Thymus (tissue), 11 donors: ENCODE results near the gene PM20D1. TPM values are rescaled to one million over a fixed set of nuclear protein-coding genes. Genes with fewer than 3 reads are reported as not detected.

Experiments used
- DNase-seq, 9 donors: peaks; one replicate each; pipeline ENCODE4 v3.0.0-alpha.2; 2013; ENCODE audit warnings: low spot score in 9 of 9, low read depth in 6 of 9, missing footprints in 1 of 9
- H3K27ac ChIP-seq, 2 donors: one replicate each; pipeline ENCODE4 v1.5.1; 2013; ENCODE audit warnings: control low read depth in 1 of 2, low read depth in 1 of 2, low read length in 1 of 2, mild to moderate bottlenecking in 1 of 2, moderate library complexity in 1 of 2
- H3K27me3 ChIP-seq, 2 donors: one replicate each; pipeline ENCODE4 v1.5.1; 2013; ENCODE audit warnings: low read length in 1 of 2; ENCODE audit not compliant: control insufficient read depth in 2 of 2, insufficient read depth in 1 of 2
- H3K36me3 ChIP-seq, 2 donors: one replicate each; pipeline ENCODE4 v1.5.1; 2013; ENCODE audit warnings: low read length in 1 of 2, mild to moderate bottlenecking in 1 of 2, moderate library complexity in 1 of 2; ENCODE audit not compliant: control insufficient read depth in 2 of 2, insufficient read depth in 2 of 2
- H3K4me1 ChIP-seq, 2 donors: one replicate each; pipeline ENCODE4 v1.5.1; 2013; ENCODE audit warnings: low read length in 2 of 2; ENCODE audit not compliant: control insufficient read depth in 2 of 2, insufficient read depth in 2 of 2
- H3K4me3 ChIP-seq, 2 donors: one replicate each; pipeline ENCODE4 v1.5.1; 2013; ENCODE audit warnings: low read length in 2 of 2, control low read depth in 1 of 2, mild to moderate bottlenecking in 1 of 2
- H3K9me3 ChIP-seq, 2 donors: one replicate each; pipeline ENCODE4 v1.5.1; 2013; ENCODE audit warnings: low read length in 1 of 2, mild to moderate bottlenecking in 1 of 2; ENCODE audit not compliant: control insufficient read depth in 2 of 2, insufficient read depth in 1 of 2
- WGBS: extraction: QIAGEN DNeasy Blood & Tissue Kit; methylation state at CpG from one replicate; pipeline ENCODE4 v1.1.7; 2013; 5-methylcytosine and 5-hydroxymethylcytosine counted together
- polyA plus RNA-seq: library from polyadenylated mRNA; stranded (reverse); fragments of 200-250 nt; gene quantifications from one replicate; pipeline ENCODE4 v1.2.3, GENCODE V29; 2013
- total RNA-seq: library from RNA; stranded (reverse); fragments of 120-200 nt; gene quantifications from one replicate; pipeline ENCODE4 v1.2.4, GENCODE V29; 2013
- donor health status: healthy.

PM20D1 gene
- total and polyA plus RNA-seq, 2 donors: 0.09 to 0.41 TPM

DNA sequence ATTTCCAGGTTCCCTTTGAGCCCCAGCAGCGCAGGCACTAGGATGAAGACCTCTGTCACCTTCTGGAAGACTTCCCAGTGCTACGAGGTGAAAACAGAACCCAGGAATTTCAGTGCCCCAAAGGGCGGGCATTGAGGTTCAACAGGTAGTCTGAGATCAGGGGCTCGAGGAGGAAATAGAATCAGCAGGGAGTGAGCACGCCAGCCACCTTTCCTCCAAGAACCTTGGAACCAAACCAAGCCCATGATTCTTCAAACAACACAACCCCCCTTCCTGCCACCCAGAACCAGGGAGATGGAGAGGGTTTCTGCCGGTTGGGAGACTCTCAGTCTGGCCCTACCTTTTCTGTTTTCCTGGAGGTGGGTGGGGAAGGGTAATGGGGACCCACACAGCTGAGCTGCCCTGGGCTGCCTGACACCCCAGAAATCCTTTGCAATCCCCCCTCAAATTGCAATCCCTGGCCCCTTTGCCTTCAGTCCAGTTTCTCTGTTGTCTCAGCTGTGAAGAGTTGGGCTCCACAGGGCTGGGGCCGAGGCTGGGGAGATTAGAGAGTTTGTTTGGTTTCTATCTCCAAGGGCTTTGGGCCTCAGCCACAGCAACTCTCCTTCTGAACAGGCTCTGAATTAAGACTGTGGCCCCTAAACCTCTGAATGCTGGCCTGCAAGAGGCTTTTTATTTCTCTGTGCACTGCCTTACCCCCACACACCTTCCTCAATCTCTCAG, 48.8 kb downstream of the PM20D1 start:
- DNase-seq: no peak
- H3K4me3 ChIP-seq: no peak overlapping the region
- no peaks in the 10 kb centered on the region for H3K27me3 ChIP-seq
- 94% methylated on average over 7 of the region's 7 CpGs for WGBS
- no peak overlapping the region for H3K27ac ChIP-seq
- H3K9me3 ChIP-seq: no peaks in the 10 kb centered on the region
- H3K4me1 ChIP-seq: peaks cover 9 to 13% of the 10 kb centered on the region in 2 donors
- H3K36me3 ChIP-seq: peaks cover 20% of the 10 kb centered on the region in 2 donors

DNA sequence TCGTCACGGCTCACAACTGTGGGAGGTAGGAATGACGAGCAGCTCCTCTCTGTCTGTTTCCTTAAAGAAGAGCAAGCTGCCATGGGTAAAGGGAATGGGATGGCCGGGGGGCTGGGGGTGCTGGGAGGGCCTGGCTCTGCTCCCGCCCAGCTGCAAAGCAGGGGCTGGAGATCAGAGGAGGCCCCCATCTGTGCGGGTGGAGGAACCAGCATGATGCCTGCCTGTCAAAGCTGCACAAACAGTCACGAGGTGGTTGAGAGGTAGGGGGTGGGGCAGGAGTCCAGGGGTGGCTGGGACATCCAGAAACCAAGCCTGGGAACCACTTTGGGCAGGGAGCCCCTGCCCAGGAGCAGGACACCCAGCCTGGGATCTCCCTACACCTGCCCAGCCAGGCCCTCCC, 49.5 kb downstream of the PM20D1 start:
- 92% methylated on average over 7 of the region's 7 CpGs for WGBS
- Histone ChIP-seq H3K4me3 (no peak overlapping the region), H3K9me3 (no peaks in the 10 kb centered on the region), H3K36me3 (peaks cover 20% of the 10 kb centered on the region in 2 donors), H3K4me1 (peaks cover 5 to 6% of the 10 kb centered on the region in 2 donors), H3K27me3 (no peaks in the 10 kb centered on the region), H3K27ac (no peak overlapping the region)
- DNase-seq: no peak

DNA sequence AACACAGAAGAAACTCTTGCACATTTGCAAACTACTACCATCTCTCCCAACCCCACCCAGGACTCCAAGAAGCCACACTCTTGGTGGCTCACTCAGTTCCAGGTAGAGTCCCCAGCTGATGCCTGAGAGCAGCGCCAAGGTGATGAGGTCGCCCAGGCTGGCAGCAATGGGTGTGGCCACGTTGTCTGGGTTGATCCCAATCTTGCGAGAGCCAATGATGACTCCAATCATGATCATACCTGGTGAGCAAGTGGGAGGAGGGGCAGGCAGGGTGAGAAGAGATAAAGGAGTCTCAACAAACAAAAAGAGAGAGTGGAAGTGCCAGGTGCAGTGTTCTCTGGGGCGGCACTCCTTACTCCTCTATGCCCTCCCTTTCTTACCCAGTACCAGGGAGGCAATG, 51.4 kb downstream of the PM20D1 start:
- WGBS: 97% methylated on average over 5 of the region's 5 CpGs
- H3K27ac ChIP-seq: no peak overlapping the region
- H3K36me3 ChIP-seq: peaks cover 20 to 25% of the 10 kb centered on the region in 2 donors
- no peak for DNase-seq
- no peaks in the 10 kb centered on the region for H3K4me1 ChIP-seq
- no peak overlapping the region for H3K4me3 ChIP-seq
- no peaks in the 10 kb centered on the region for H3K9me3 ChIP-seq
- no peaks in the 10 kb centered on the region for H3K27me3 ChIP-seq

DNA sequence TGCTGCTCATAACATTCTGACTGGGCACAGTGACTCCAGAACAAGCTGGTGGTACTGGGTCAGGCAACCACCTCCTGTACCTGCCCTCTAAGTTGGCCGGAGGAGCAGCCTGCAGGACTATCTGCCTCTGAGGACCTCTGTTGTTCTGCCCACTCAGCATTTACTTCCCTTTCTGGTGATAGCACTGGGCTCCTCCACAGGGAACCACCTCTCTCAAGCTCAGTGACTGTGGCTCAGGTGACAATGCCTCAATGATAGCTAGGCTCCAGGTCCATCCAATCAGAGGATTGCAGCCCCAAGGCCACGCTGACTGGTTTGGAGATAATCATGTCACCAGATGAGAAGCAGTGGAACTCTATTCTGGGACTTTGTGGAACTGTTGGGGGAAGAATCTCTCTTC, 52.8 kb downstream of the PM20D1 start:
- Histone ChIP-seq H3K9me3 (no peaks in the 10 kb centered on the region), H3K36me3 (peaks cover 22 to 28% of the 10 kb centered on the region in 2 donors), H3K27ac (no peak overlapping the region), H3K27me3 (no peaks in the 10 kb centered on the region), H3K4me3 (no peak overlapping the region), H3K4me1 (no peaks in the 10 kb centered on the region)
- WGBS: 97% methylated on average over 2 of the region's 2 CpGs
- DNase-seq: no peak

DNA sequence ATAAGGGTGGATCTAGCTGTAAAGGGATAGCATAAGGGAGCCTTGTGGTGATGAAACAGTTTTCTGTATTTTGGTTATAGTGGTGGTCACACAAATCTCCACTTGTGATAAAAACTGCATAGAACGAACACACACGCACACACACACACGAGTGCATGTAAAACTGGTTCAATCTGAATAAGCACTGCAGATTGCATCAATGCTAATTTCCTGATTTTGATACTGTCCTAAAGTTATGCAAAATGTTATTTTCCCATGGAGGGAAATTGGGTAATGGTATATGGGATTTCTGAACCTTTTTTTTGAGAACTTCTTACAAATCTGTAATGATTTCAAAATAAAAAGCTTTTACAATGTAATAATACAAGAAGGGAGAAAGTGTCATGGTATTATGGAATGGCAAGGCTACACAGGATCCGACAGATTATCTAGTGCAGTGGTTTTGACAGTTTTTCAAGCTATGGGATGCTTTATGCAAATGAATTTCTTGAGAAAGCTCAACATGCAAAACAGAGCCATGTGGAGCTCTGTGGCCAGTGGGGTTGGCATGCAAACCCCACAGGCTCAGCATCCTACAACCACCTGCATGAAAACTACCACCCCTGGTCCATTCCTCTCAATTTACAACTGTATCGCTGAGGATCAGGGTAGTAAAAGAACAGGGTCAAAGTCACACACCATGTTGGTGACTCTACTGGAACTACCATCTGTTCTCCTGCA, 55.8 kb downstream of the PM20D1 start:
- H3K4me3 ChIP-seq: no peak overlapping the region
- no peak for DNase-seq
- H3K36me3 ChIP-seq: peaks cover 14 to 26% of the 10 kb centered on the region in 2 donors
- H3K4me1 ChIP-seq: no peaks in the 10 kb centered on the region
- H3K27me3 ChIP-seq: no peaks in the 10 kb centered on the region
- H3K27ac ChIP-seq: no peak overlapping the region
- 66% methylated on average over 5 of the region's 5 CpGs for WGBS
- no peaks in the 10 kb centered on the region for H3K9me3 ChIP-seq

DNA sequence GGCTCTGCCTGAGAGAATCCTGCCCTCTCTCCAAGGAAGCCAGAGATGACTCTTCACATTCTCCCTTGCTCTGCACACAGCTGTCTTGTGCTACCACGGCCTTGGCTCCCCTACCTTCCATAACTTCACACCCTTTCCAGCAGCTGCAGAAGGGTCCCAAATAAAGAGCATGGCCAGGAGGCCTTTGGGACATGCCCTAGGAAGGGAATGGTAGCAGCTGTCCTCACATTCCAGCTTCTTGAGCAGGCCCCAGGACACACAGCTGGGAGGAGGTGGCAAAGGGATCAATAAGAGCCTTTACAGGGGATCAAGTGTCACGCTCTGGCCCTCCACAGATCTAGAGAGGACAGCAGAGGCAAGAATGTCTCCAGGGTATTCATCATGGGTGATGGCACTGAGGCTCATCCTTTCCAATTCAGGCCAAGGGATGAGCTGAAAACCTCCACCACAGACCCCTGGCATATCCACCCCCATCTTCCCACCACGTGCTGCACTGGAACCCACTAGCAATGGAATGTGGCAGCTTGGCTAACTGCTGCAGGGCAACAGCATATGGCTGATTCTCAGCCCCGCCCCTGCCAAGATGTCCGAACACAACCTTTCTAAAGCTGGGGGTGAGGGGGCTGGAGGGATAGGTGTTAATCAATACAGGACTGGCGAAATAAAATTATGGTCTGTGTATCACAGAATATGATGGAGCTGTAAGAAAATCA, 56.8 kb downstream of the PM20D1 start:
- H3K36me3 ChIP-seq: peaks cover 9 to 20% of the 10 kb centered on the region in 2 donors
- WGBS: 97% methylated on average over 6 of the region's 6 CpGs

DNA sequence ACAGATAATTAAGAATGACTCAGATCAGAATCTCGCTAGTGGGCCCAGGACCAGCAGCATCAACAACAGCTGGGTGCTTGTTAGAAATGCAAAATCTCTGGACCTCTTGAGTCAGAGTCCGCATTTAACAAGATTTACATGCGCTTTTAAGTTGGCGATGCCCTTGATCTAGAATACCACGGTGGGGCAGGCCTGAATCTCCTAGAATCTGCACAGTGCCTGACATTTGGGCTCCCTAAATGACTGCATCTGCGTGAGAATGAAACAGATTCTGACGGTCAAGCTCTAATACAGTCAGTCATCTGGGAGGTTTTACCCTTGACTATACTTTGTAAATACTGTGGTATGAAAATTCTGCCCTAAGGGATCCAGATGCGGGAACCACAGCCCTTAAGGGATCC, 57.5 kb downstream of the PM20D1 start:
- H3K36me3 ChIP-seq: peaks cover 6 to 15% of the 10 kb centered on the region in 2 donors
- 90% methylated on average over 8 of the region's 8 CpGs for WGBS

More for the DNA sequence above, 56.8 kb downstream of the PM20D1 start:
- no peak overlapping the region for H3K4me3 ChIP-seq
- H3K27ac ChIP-seq: no peak overlapping the region
- no peaks in the 10 kb centered on the region for H3K4me1 ChIP-seq
- DNase-seq: no peak
- no peaks in the 10 kb centered on the region for H3K9me3 ChIP-seq
- no peaks in the 10 kb centered on the region for H3K27me3 ChIP-seq

DNA sequence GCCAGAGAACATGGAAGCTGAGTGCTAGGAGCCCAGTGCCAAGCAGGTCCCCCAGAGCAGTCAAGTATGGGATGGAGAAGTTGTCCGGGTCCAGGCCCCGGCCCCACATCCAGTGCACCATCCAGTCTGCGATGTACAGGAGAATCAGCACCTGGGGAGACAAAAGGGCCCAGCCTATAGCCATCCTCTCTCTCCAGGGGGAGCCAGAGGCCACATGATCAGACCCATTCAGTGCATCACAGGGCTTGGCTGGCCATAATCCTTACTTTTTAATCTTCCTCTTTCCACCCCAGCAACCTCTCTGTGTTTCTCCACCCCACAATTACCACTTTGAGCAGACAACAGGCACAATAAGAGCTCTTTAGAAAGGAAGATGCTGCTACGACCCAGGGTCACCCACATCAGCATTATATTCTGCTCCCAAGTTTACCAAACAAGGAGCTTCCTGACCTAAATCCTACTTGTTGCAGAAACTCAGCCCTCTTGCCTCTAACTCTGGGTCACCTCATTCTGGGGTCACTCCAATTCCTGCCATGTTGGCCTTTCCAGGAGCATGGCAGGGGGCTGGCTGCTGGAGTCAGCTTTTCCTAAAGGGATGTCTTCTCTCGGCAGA, 58.3 kb downstream of the PM20D1 start:
- 89% methylated on average over 5 of the region's 5 CpGs for WGBS
- Histone ChIP-seq H3K36me3 (peaks cover 2 to 11% of the 10 kb centered on the region in 2 donors), H3K27me3 (no peaks in the 10 kb centered on the region), H3K27ac (no peak overlapping the region), H3K4me3 (no peak overlapping the region), H3K4me1 (no peaks in the 10 kb centered on the region), H3K9me3 (no peaks in the 10 kb centered on the region)
- peak in 5 of 9 donors; percentile 36 to 70 (median 52) for DNase-seq

More for the DNA sequence above, 57.5 kb downstream of the PM20D1 start:
- Histone ChIP-seq H3K4me3 (no peak overlapping the region), H3K27ac (no peak overlapping the region), H3K9me3 (no peaks in the 10 kb centered on the region), H3K27me3 (no peaks in the 10 kb centered on the region), H3K4me1 (no peaks in the 10 kb centered on the region)
- DNase-seq: no peak
